H1 (cell line): ENCODE measurements around the gene DUXB. TPM values are rescaled to one million over a fixed set of nuclear protein-coding genes. Genes with fewer than 3 reads are reported as not detected.

Experiments
- NANOG ChIP-seq: IDR thresholded peaks from 2 replicates; pipeline ENCODE4 v1.6.1; 2011; ENCODE audit warnings: low read length, low read depth, mild to moderate bottlenecking, inconsistent platforms; ENCODE audit not compliant: insufficient read depth, poor library complexity, severe bottlenecking
- polyA plus RNA-seq, 7 experiments: library from polyadenylated mRNA; depleted of rRNA in 3 of 7; stranded (reverse) in 5 of 7; unstranded in 2 of 7; fragments of >200 nt in 5 of 7; fragments of 200-250 nt in 2 of 7; gene quantifications; 1 replicate in 5 of 7; 2 replicates in 1 of 7; 4 replicates in 1 of 7; pipeline versions ENCODE4 v1.2.1 to v1.2.3, GENCODE V29; 2011 to 2013; ENCODE audit warnings: missing spikeins in 2 of 7, mixed read lengths in 2 of 7
- total RNA-seq: library from RNA; stranded (reverse); fragmentation: NEBNext Ultra II Directional; extraction: Animal tissue kit (Norgen Biotek cat#: 25700); gene quantifications from 2 replicates; pipeline ENCODE4 v1.2.1, GENCODE V29; 2021

Gene DUXB
- total and polyA plus RNA-seq, 2 of the 8 experiments (the other 6 are each of a cell fraction or from before 2014, with no cell fraction given) = not detected

DNA sequence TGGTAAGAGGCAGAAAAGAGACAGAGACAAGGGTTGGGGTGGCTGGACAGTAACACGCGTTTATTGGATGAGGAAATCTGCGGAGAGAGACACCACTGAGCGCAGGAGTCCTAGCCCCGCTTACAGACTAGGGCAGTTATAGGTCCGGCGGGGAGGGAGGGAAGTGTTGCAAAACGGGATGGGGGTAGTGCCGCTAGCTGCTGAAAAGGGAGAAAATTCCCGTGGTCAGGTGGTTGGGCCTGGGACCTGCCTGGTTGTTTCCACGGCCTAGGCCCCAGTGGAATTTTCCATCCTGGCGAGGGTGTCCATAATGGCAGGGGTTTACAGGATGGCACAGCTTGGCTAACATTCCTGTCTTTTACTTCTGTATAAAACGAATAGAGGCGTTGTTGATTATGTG is 19.0 kb downstream of the DUXB start (continued):
- TF ChIP-seq NANOG = no peak
